Activated CD4-positive, alpha-beta T cell treated with anti-CD3 and anti-CD28 coated beads, Interleukin-2, amount 50 U/mL, for 16 hours (primary cell): ENCODE data around the gene SPINT2.
A peak's percentile ranks its signal among the peaks of the same experiment; 100 is the strongest.
"Not testable (repeated sequence)": the region's sequence is repeated elsewhere in the genome, so short reads cannot be mapped to it uniquely, and the experiment has no call there.

Source experiments
- DNase-seq: peaks from one replicate; pipeline ENCODE4 v3.0.0-alpha.2; 2020

SPINT2 gene

GRCh38 chr19:38324431-38324830, 60.1 kb downstream of the SPINT2 start:
- DNase-seq = no peak

- DNase-seq = no peak
Measured at GRCh38 chr19:38326591-38326990, 62.2 kb downstream of the SPINT2 start.

- DNase-seq = no peak
Measured at GRCh38 chr19:38329651-38330050, 65.3 kb downstream of the SPINT2 start.

- DNase-seq = no peak
Measured at GRCh38 chr19:38331728-38332127, 67.4 kb downstream of the SPINT2 start.

GRCh38 chr19:38333245-38333644, 68.9 kb downstream of the SPINT2 start:
- no peak for DNase-seq

- DNase-seq = peak; percentile 98
Measured at GRCh38 chr19:38335949-38336637, 71.7 kb downstream of the SPINT2 start.

GRCh38 chr19:38336638-38337359, 72.4 kb downstream of the SPINT2 start:
- peak; percentile 98 for DNase-seq

- DNase-seq = no peak
Measured at GRCh38 chr19:38337360-38337653, 72.9 kb downstream of the SPINT2 start.

GRCh38 chr19:38339011-38339410, 74.6 kb downstream of the SPINT2 start:
- DNase-seq = not testable (repeated sequence)

GRCh38 chr19:38340927-38341326, 76.6 kb downstream of the SPINT2 start:
- DNase-seq = no peak
